Breast epithelium (tissue), 4 donors: ENCODE results near the gene KCNIP4. TPM values are rescaled to one million over a fixed set of nuclear protein-coding genes. Genes with fewer than 3 reads are reported as not detected.

Source experiments
- DNase-seq, 2 donors: peaks; one replicate each; pipeline ENCODE4 v3.0.0-alpha.2; 2019; ENCODE audit warnings: low spot score in 2 of 2
- H3K27ac ChIP-seq, 2 donors: fragments of 200-600 bp; sonication (generic) in 1 of 2; one replicate each; pipeline ENCODE4 v1.5.1; 2016 to 2019; ENCODE audit warnings: mild to moderate bottlenecking in 1 of 2
- H3K27me3 ChIP-seq, 2 donors: fragments of 200-600 bp; sonication (generic) in 1 of 2; one replicate each; pipeline versions ENCODE4 v1.5.1 to v1.6.0; 2017 to 2019; ENCODE audit warnings: control low read depth in 1 of 2, mild to moderate bottlenecking in 1 of 2
- H3K36me3 ChIP-seq: fragments of 200-600 bp; one replicate; pipeline ENCODE4 v1.5.1; 2019
- H3K4me1 ChIP-seq, 2 donors: fragments of 200-600 bp; sonication (generic); one replicate each; pipeline ENCODE4 v1.5.1; 2016 to 2019; ENCODE audit warnings: control low read depth in 1 of 2
- H3K4me3 ChIP-seq, 3 donors: fragments of 200-600 bp; sonication (generic); 1 replicate in 2 of 3; 2 replicates in 1 of 3; pipeline ENCODE4 v1.5.1; 2016 to 2019; ENCODE audit warnings: mild to moderate bottlenecking in 3 of 3, moderate library complexity in 2 of 3
- H3K9me3 ChIP-seq, 2 donors: fragments of 200-600 bp; sonication (generic) in 1 of 2; one replicate each; pipeline ENCODE4 v1.5.1; 2016 to 2019; ENCODE audit warnings: control low read depth in 1 of 2
- CTCF ChIP-seq, 3 donors: fragments of 450-650 bp; IDR thresholded peaks; one replicate each; pipeline ENCODE4 v1.5.1; 2016 to 2017; ENCODE audit warnings: antibody characterized with exemption in 3 of 3, mild to moderate bottlenecking in 3 of 3, moderate library complexity in 3 of 3
- POLR2A ChIP-seq: fragments of 450-650 bp; IDR thresholded peaks from one replicate; pipeline ENCODE4 v1.6.1; 2016; ENCODE audit warnings: antibody characterized with exemption, mild to moderate bottlenecking, moderate library complexity
- POLR2AphosphoS5 ChIP-seq, 3 donors: sonication (generic); formaldehyde crosslinking; IDR thresholded peaks; one replicate each; pipeline ENCODE4 v1.6.1; 2017; ENCODE audit warnings: antibody characterized with exemption in 3 of 3
- intact Hi-C: fragments of 100-400 bp; cut with DNase I; formaldehyde crosslinking; loops from one replicate; pipeline ENCODE4 v1.15.1; 2023; ENCODE audit warnings: low total_unique reads
- total RNA-seq, 3 donors: library from RNA; depleted of rRNA; stranded (reverse); fragments of >200 nt; gene quantifications; one replicate each; pipeline ENCODE4 v1.1.0, GENCODE V29; 2016

KCNIP4 gene
- total RNA-seq, 3 donors from 2014 or later: 0.44 to 0.66 TPM; not detected in 1

GRCh38 chr4:21742326-21742725, 206.2 kb downstream of the KCNIP4 start:
- no peaks in the 10 kb centered on the region for H3K4me1 ChIP-seq
- no peak for TF ChIP-seq CTCF (IDR thresholded peaks at IDR 0.05)
- TF ChIP-seq POLR2AphosphoS5 (IDR thresholded peaks at IDR 0.05): no peak
- no peak for TF ChIP-seq POLR2A
- H3K4me3 ChIP-seq: no peak overlapping the region
- H3K27me3 ChIP-seq: no peaks in the 10 kb centered on the region
- no peaks in the 10 kb centered on the region for H3K36me3 ChIP-seq
- intact Hi-C loops: no loop called here
- no peak overlapping the region for H3K27ac ChIP-seq
- no peaks in the 10 kb centered on the region for H3K9me3 ChIP-seq
- no peak for DNase-seq

- intact Hi-C loops: no loop called here
- no peaks in the 10 kb centered on the region for H3K27me3 ChIP-seq
- H3K27ac ChIP-seq: no peak overlapping the region
- no peaks in the 10 kb centered on the region for H3K4me1 ChIP-seq
- no peaks in the 10 kb centered on the region for H3K36me3 ChIP-seq
- no peak for DNase-seq
- no peak for TF ChIP-seq POLR2AphosphoS5 (IDR thresholded peaks at IDR 0.05)
- TF ChIP-seq POLR2A: no peak
- TF ChIP-seq CTCF (IDR thresholded peaks at IDR 0.05): no peak
- no peaks in the 10 kb centered on the region for H3K9me3 ChIP-seq
- H3K4me3 ChIP-seq: no peak overlapping the region
These were observed 209.8 kb downstream of the KCNIP4 start for GRCh38 chr4:21738821-21739220.

GRCh38 chr4:21735866-21736265, 212.7 kb downstream of the KCNIP4 start:
- intact Hi-C loops: no loop called here
- no peak for TF ChIP-seq POLR2AphosphoS5 (IDR thresholded peaks at IDR 0.05)
- Histone ChIP-seq H3K9me3 (no peaks in the 10 kb centered on the region), H3K27me3 (no peaks in the 10 kb centered on the region), H3K27ac (no peak overlapping the region), H3K4me1 (no peaks in the 10 kb centered on the region), H3K36me3 (no peaks in the 10 kb centered on the region), H3K4me3 (no peak overlapping the region)
- no peak for DNase-seq

GRCh38 chr4:21733894-21734630, 214.5 kb downstream of the KCNIP4 start:
- intact Hi-C loops: no loop called here
- no peak for TF ChIP-seq POLR2A
- no peak for TF ChIP-seq POLR2AphosphoS5 (IDR thresholded peaks at IDR 0.05)
- H3K9me3 ChIP-seq: no peaks in the 10 kb centered on the region
- DNase-seq: no peak
- no peaks in the 10 kb centered on the region for H3K4me1 ChIP-seq
- H3K36me3 ChIP-seq: no peaks in the 10 kb centered on the region
- no peaks in the 10 kb centered on the region for H3K27me3 ChIP-seq
- H3K27ac ChIP-seq: no peak overlapping the region
- H3K4me3 ChIP-seq: no peak overlapping the region

- TF ChIP-seq POLR2AphosphoS5 (IDR thresholded peaks at IDR 0.05) (no peak), POLR2A (no peak), CTCF (IDR thresholded peaks at IDR 0.05) (no peak)
- Histone ChIP-seq H3K4me1 (no peaks in the 10 kb centered on the region), H3K4me3 (no peak overlapping the region), H3K27me3 (no peaks in the 10 kb centered on the region), H3K36me3 (no peaks in the 10 kb centered on the region), H3K9me3 (no peaks in the 10 kb centered on the region), H3K27ac (no peak overlapping the region)
- intact Hi-C loops: no loop called here
- DNase-seq: no peak
These were observed 220.3 kb downstream of the KCNIP4 start for GRCh38 chr4:21728304-21728703.

GRCh38 chr4:21726255-21726815, 222.2 kb downstream of the KCNIP4 start:
- no peak for DNase-seq

More at GRCh38 chr4:21726255-21726815, 222.2 kb downstream of the KCNIP4 start:
- TF ChIP-seq POLR2AphosphoS5 (IDR thresholded peaks at IDR 0.05): no peak
- no peaks in the 10 kb centered on the region for H3K4me1 ChIP-seq
- no peaks in the 10 kb centered on the region for H3K9me3 ChIP-seq
- H3K4me3 ChIP-seq: no peak overlapping the region
- no peaks in the 10 kb centered on the region for H3K36me3 ChIP-seq
- intact Hi-C loops: no loop called here
- H3K27ac ChIP-seq: no peak overlapping the region
- H3K27me3 ChIP-seq: no peaks in the 10 kb centered on the region
